Skeletal muscle satellite cell (primary cell): ENCODE results near the gene GLIS1.

Experiments used
- H3K27me3 ChIP-seq: 2 replicates; pipeline ENCODE4 v1.7.0; 2013; ENCODE audit warnings: low read length; ENCODE audit not compliant: control insufficient read depth, insufficient read depth
- H3K36me3 ChIP-seq: 2 replicates; pipeline ENCODE4 v1.7.0; 2013; ENCODE audit warnings: mild to moderate bottlenecking, control low read depth, low read length; ENCODE audit not compliant: insufficient read depth
- H3K4me1 ChIP-seq: 2 replicates; pipeline ENCODE4 v1.7.0; 2013; ENCODE audit warnings: low read length; ENCODE audit not compliant: control insufficient read depth, insufficient read depth
- H3K4me2 ChIP-seq: 2 replicates; pipeline ENCODE4 v1.7.0; 2013; ENCODE audit warnings: mild to moderate bottlenecking, low read length
- H3K4me3 ChIP-seq: 2 replicates; pipeline ENCODE4 v1.7.0; 2013; ENCODE audit warnings: low read length
- H3K9ac ChIP-seq: 2 replicates; pipeline ENCODE4 v1.7.0; 2013; ENCODE audit warnings: mild to moderate bottlenecking, low read depth, low read length, moderate library complexity
- H3K9me3 ChIP-seq: replicated peaks from 2 replicates; pipeline ENCODE4 v1.7.0; 2013; ENCODE audit warnings: mild to moderate bottlenecking, control low read depth, low read length

GLIS1 gene

GRCh38 chr1:53627031-53627430, 111.9 kb downstream of the GLIS1 start:
- Histone ChIP-seq H3K4me2 (no peak overlapping the region), H3K9ac (no peak overlapping the region), H3K27me3 (no peaks in the 10 kb centered on the region), H3K4me3 (no peak overlapping the region), H3K9me3 (no peaks in the 10 kb centered on the region), H3K4me1 (peaks cover 19% of the 10 kb centered on the region), H3K36me3 (peaks cover 7% of the 10 kb centered on the region)

DNA sequence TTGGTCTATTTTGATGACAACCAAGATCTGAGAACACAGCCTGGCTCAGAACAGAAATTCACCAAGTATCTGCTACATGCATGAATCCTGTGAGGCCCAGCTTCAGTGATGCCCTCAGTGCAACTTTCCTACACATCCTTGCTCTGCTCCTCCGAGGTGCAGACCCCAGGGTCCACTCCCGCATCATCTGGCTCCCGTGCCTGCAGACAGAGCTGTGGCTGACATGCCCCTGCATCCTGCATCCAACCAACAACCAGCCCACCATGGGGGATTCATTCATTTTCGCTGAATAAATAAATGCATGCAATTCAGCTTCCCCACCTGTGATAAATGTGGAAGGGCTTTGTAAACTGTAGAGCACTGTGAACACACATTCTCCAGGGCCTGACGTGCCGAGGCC, 112.3 kb downstream of the GLIS1 start:
- H3K9ac ChIP-seq = no peak overlapping the region
- H3K4me1 ChIP-seq = peaks cover 19% of the 10 kb centered on the region
- no peaks in the 10 kb centered on the region for H3K9me3 ChIP-seq
- no peak overlapping the region for H3K4me3 ChIP-seq
- H3K36me3 ChIP-seq = peaks cover 7% of the 10 kb centered on the region
- H3K27me3 ChIP-seq = no peaks in the 10 kb centered on the region
- no peak overlapping the region for H3K4me2 ChIP-seq

GRCh38 chr1:53625766-53626520, 113.0 kb downstream of the GLIS1 start:
- Histone ChIP-seq H3K4me1 (peaks cover 19% of the 10 kb centered on the region), H3K4me3 (no peak overlapping the region), H3K9me3 (no peaks in the 10 kb centered on the region), H3K27me3 (no peaks in the 10 kb centered on the region), H3K36me3 (peaks cover 7% of the 10 kb centered on the region), H3K4me2 (no peak overlapping the region), H3K9ac (no peak overlapping the region)

- Histone ChIP-seq H3K9ac (no peak overlapping the region), H3K27me3 (no peaks in the 10 kb centered on the region), H3K4me3 (no peak overlapping the region), H3K4me2 (no peak overlapping the region), H3K9me3 (no peaks in the 10 kb centered on the region), H3K36me3 (peaks cover 7% of the 10 kb centered on the region), H3K4me1 (peaks cover 19% of the 10 kb centered on the region)
These were observed 113.9 kb downstream of the GLIS1 start for GRCh38 chr1:53625049-53625448.

DNA sequence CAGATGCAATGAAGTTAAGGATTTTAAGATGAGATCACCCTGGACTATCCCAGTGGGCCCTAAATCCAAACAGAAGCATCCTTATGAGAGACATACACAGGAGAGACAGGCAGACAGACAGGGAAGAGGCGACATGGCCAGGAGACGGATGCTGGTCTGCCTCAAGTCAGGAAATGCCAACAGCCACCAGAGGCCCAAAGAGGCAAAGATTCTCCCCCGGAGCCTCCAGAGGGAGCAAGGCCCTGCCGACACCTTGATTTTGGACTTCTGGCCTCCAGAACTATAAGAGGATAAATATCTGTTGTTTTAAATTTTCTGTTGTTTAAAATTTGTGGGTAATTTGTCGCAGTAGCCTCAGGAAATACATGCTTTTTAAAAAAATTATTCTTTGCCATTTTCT, 116.4 kb downstream of the GLIS1 start:
- Histone ChIP-seq H3K36me3 (peaks cover 12% of the 10 kb centered on the region), H3K9ac (no peak overlapping the region), H3K4me3 (no peak overlapping the region), H3K4me2 (no peak overlapping the region), H3K27me3 (no peaks in the 10 kb centered on the region), H3K9me3 (no peaks in the 10 kb centered on the region), H3K4me1 (peaks cover 25% of the 10 kb centered on the region)

GRCh38 chr1:53621144-53621543, 117.8 kb downstream of the GLIS1 start:
- Histone ChIP-seq H3K4me1 (peaks cover 27% of the 10 kb centered on the region), H3K4me3 (no peak overlapping the region), H3K9ac (no peak overlapping the region), H3K27me3 (no peaks in the 10 kb centered on the region), H3K4me2 (no peak overlapping the region), H3K9me3 (no peaks in the 10 kb centered on the region), H3K36me3 (peaks cover 10% of the 10 kb centered on the region)

- Histone ChIP-seq H3K4me1 (peaks cover 18% of the 10 kb centered on the region), H3K36me3 (peaks cover 10% of the 10 kb centered on the region), H3K9me3 (no peaks in the 10 kb centered on the region), H3K4me2 (no peak overlapping the region), H3K4me3 (no peak overlapping the region), H3K27me3 (no peaks in the 10 kb centered on the region), H3K9ac (no peak overlapping the region)
These were observed 118.7 kb downstream of the GLIS1 start for GRCh38 chr1:53620061-53620855.

- H3K9me3 ChIP-seq = no peaks in the 10 kb centered on the region
- H3K4me1 ChIP-seq = peaks cover 13% of the 10 kb centered on the region
- no peaks in the 10 kb centered on the region for H3K27me3 ChIP-seq
- no peak overlapping the region for H3K4me2 ChIP-seq
- peaks cover 10% of the 10 kb centered on the region for H3K36me3 ChIP-seq
- no peak overlapping the region for H3K4me3 ChIP-seq
- no peak overlapping the region for H3K9ac ChIP-seq
These were observed 119.5 kb downstream of the GLIS1 start for GRCh38 chr1:53619367-53620060.

GRCh38 chr1:53618500-53619366, 120.2 kb downstream of the GLIS1 start:
- peaks cover 13% of the 10 kb centered on the region for H3K4me1 ChIP-seq
- no peaks in the 10 kb centered on the region for H3K27me3 ChIP-seq
- H3K4me2 ChIP-seq = no peak overlapping the region

GRCh38 chr1:53617851-53618499, 121.0 kb downstream of the GLIS1 start:
- H3K4me2 ChIP-seq = no peak overlapping the region
- no peaks in the 10 kb centered on the region for H3K27me3 ChIP-seq
- peaks cover 10% of the 10 kb centered on the region for H3K36me3 ChIP-seq

More at GRCh38 chr1:53618500-53619366, 120.2 kb downstream of the GLIS1 start:
- no peak overlapping the region for H3K9ac ChIP-seq
- no peaks in the 10 kb centered on the region for H3K9me3 ChIP-seq
- H3K36me3 ChIP-seq = peaks cover 10% of the 10 kb centered on the region
- H3K4me3 ChIP-seq = no peak overlapping the region

More at GRCh38 chr1:53617851-53618499, 121.0 kb downstream of the GLIS1 start:
- Histone ChIP-seq H3K4me3 (no peak overlapping the region), H3K9me3 (no peaks in the 10 kb centered on the region), H3K4me1 (peaks cover 13% of the 10 kb centered on the region), H3K9ac (no peak overlapping the region)
